Endothelial cell (in vitro differentiated cells): ENCODE data around the gene SSBP1. TPM values are rescaled to one million over a fixed set of nuclear protein-coding genes. Genes with fewer than 3 reads are reported as not detected.
"Not testable (repeated sequence)": the region's sequence is repeated elsewhere in the genome, so short reads cannot be mapped to it uniquely, and the experiment has no call there.

Source experiments
- DNase-seq: peaks from one replicate; pipeline ENCODE4 v3.0.0; 2021; ENCODE audit warnings: low spot score
- H3K27ac Mint-ChIP-seq: one replicate; pipeline ENCODE4 v1.8.0; 2021; ENCODE audit warnings: mixed read lengths, inconsistent platforms; ENCODE audit not compliant: unreplicated experiment
- H3K27me3 Mint-ChIP-seq: one replicate; pipeline ENCODE4 v1.8.0; 2021; ENCODE audit warnings: mild to moderate bottlenecking, moderate library complexity, mixed read lengths, inconsistent platforms; ENCODE audit not compliant: unreplicated experiment
- H3K36me3 Mint-ChIP-seq: one replicate; pipeline ENCODE4 v1.8.0; 2021; ENCODE audit warnings: mild to moderate bottlenecking, low read depth, mixed read lengths, inconsistent platforms; ENCODE audit not compliant: unreplicated experiment
- H3K4me1 Mint-ChIP-seq: one replicate; pipeline ENCODE4 v1.8.0; 2021; ENCODE audit warnings: mild to moderate bottlenecking, mixed read lengths, inconsistent platforms; ENCODE audit not compliant: unreplicated experiment
- H3K4me3 Mint-ChIP-seq: one replicate; pipeline ENCODE4 v1.8.0; 2021; ENCODE audit warnings: mild to moderate bottlenecking, mixed read lengths, inconsistent platforms; ENCODE audit not compliant: unreplicated experiment
- H3K9me3 Mint-ChIP-seq: one replicate; pipeline ENCODE4 v1.8.0; 2021; ENCODE audit warnings: mixed read lengths, inconsistent platforms; ENCODE audit not compliant: unreplicated experiment
- total RNA-seq: library from RNA; stranded (reverse); fragmentation: NEBNext Ultra II Directional; extraction: Animal tissue kit (Norgen Biotek cat#: 25700); gene quantifications from one replicate; pipeline ENCODE4 v1.2.1, GENCODE V29; 2021; ENCODE audit not compliant: unreplicated experiment
- TF ChIP-seq, protein P1 (sequence below): fragments of 200-600 bp; sonication (generic); IDR thresholded peaks from one replicate; pipeline ENCODE4 v1.5.0; 2021; ENCODE audit warnings: antibody characterized with exemption; ENCODE audit not compliant: unreplicated experiment

The SSBP1 gene
- total RNA-seq, 1 donor from 2014 or later, result 130 TPM

GRCh38 chr7:141744131-141744530 is 6.0 kb downstream of the SSBP1 start:
- Mint-ChIP-seq H3K9me3 (no peaks in the 10 kb centered on the region), H3K36me3 (peaks cover 22% of the 10 kb centered on the region), H3K4me3 (no peak overlapping the region), H3K27ac (no peak overlapping the region), H3K27me3 (peaks cover 3% of the 10 kb centered on the region), H3K4me1 (peaks cover 9% of the 10 kb centered on the region)
- no peak for DNase-seq
- TF ChIP-seq, protein P1, sequence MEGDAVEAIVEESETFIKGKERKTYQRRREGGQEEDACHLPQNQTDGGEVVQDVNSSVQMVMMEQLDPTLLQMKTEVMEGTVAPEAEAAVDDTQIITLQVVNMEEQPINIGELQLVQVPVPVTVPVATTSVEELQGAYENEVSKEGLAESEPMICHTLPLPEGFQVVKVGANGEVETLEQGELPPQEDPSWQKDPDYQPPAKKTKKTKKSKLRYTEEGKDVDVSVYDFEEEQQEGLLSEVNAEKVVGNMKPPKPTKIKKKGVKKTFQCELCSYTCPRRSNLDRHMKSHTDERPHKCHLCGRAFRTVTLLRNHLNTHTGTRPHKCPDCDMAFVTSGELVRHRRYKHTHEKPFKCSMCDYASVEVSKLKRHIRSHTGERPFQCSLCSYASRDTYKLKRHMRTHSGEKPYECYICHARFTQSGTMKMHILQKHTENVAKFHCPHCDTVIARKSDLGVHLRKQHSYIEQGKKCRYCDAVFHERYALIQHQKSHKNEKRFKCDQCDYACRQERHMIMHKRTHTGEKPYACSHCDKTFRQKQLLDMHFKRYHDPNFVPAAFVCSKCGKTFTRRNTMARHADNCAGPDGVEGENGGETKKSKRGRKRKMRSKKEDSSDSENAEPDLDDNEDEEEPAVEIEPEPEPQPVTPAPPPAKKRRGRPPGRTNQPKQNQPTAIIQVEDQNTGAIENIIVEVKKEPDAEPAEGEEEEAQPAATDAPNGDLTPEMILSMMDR, result no peak

DNA sequence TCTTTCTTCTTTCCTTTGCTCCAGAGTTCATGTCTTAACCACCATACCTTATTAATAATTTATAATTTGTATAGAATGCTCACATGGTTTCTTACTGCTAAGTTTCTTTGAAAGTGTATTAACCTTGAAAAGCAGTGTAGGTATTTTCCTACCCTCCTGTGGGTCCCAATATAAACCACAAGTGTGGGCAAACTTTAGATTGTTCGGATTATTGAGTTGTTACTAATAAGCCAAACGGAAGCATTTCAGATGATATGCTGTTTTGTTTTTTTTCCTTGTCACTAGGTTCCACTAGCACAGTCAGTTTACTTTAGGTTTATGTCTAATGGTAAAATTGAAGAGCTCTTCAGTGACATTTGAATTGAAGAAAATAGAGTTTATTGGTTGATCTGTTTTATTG is 10.2 kb downstream of the SSBP1 start:
- Mint-ChIP-seq H3K36me3 (peaks cover 57% of the 10 kb centered on the region), H3K9me3 (peaks cover 12% of the 10 kb centered on the region), H3K4me1 (no peaks in the 10 kb centered on the region), H3K27me3 (peaks cover 4% of the 10 kb centered on the region), H3K4me3 (no peak overlapping the region), H3K27ac (no peak overlapping the region)
- TF ChIP-seq, protein P1, result no peak
- DNase-seq, result no peak

DNA sequence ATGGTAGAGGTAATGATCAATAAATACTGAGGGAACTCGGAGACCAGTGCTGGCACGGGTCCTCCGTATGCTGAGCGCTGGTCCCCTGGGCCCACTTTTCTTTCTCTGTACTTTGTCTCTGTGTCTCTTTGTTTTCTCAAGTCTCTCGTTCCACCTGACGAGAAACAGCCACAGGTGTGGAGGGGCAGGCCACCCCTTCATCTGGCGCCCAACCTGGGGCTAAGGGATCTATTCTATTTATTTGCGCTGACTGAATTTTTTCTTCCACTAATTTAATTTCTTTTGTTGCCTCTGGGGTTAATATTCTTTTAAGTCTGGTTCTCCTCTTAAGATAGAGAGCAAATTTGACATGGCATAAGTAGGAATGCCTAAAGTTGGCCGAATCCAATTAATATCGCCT is 13.7 kb downstream of the SSBP1 start:
- Mint-ChIP-seq H3K4me3 (peak overlapping the region; percentile 87), H3K36me3 (peaks cover 71% of the 10 kb centered on the region), H3K9me3 (peaks cover 12% of the 10 kb centered on the region)
- H3K4me1 Mint-ChIP-seq, H3K27ac Mint-ChIP-seq, DNase-seq, H3K27me3 Mint-ChIP-seq: not testable (repeated sequence)

DNA sequence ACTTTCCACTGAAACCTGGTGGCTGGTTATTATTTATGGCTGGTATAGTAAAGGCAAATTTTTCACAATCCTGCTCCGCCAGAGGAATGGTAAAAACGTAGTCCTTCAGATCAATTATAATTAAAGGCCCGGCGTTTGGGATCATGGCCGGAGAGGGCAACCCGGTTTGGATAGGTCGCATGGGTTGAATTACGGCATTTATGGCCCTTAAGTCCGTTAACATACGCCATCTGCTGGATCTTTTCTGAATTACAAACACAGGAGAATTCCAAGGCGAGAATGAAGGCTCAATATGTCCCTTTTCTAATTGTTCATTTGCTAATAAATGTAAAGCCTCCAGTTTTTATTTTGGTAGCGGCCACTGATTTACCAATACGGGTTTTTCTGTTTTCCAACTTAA is 14.5 kb downstream of the SSBP1 start:
- Mint-ChIP-seq H3K4me3 (peak overlapping the region; percentile 77), H3K27ac (no peak overlapping the region), H3K36me3 (peaks cover 78% of the 10 kb centered on the region), H3K27me3 (peaks cover 6% of the 10 kb centered on the region), H3K4me1 (no peaks in the 10 kb centered on the region), H3K9me3 (peaks cover 12% of the 10 kb centered on the region)
- TF ChIP-seq, protein P1, result peak; percentile 65
- no peak for DNase-seq

- Mint-ChIP-seq H3K27ac (no peak overlapping the region), H3K36me3 (peaks cover 83% of the 10 kb centered on the region), H3K9me3 (peaks cover 12% of the 10 kb centered on the region), H3K4me1 (no peaks in the 10 kb centered on the region), H3K27me3 (peaks cover 6% of the 10 kb centered on the region), H3K4me3 (no peak overlapping the region)
- TF ChIP-seq, protein P1, result peak; percentile 83
- peak; percentile 35 for DNase-seq
Measured at GRCh38 chr7:141754939-141755338, 16.8 kb downstream of the SSBP1 start.

DNA sequence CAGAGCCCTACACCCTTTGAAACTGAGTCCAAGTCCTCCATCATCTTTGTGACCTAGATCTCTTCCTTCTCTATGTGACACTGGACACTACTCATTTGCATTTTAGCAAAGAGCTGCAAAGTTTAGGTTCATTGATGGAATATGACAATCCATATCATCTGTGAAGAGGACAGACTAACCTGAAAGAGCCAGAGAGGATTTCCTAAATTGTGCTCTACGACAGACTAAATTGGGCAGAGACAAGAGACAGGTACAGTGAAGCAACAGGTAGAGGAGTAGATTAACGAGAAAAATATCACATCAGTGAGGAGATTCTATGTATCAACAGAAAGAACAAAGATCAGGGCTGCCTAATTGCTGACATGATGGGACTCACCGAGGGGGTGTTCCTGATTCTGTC is 25.6 kb downstream of the SSBP1 start, which contains the start of gene TAS2R3:
Gene TAS2R3, plus strand, starts transcription at position 301 of the 400 bp plus-strand sequence. Its CDS starts 62 bp downstream, at position 363.
- Mint-ChIP-seq H3K27ac (no peak within 1 kb of the TSS), H3K4me1 (no peaks in the 10 kb centered on the region), H3K27me3 (peaks cover 3% of the 10 kb centered on the region), H3K9me3 (no peaks in the 10 kb centered on the region), H3K36me3 (peaks cover 15% of the 10 kb centered on the region), H3K4me3 (no peak within 1 kb of the TSS)
- DNase-seq, result no peak
- TF ChIP-seq, protein P1, result no peak

DNA sequence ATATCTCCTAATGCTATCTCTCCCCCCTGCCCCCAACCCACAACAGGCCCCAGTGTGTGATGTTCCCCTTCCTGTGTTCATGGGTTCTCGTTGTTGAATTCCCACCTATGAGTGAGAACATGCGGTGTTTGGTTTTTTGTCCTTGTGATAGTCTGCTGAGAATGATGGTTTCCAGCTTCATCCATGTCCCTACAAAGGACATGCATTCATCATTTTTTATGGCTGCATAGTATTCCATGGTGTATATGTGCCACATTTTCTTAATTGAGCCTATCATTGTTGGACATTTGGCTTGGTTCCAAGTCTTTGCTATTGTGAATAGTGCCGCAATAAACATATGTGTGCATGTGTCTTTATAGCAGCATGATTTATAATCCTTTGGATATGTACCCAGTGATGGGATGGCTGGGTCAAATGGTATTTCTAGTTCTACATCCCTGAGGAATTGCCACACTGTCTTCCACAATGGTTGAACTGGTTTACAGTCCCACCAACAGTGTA is 32.0 kb downstream of the SSBP1 start:
- H3K4me1 Mint-ChIP-seq, H3K9me3 Mint-ChIP-seq, H3K27me3 Mint-ChIP-seq, H3K27ac Mint-ChIP-seq, DNase-seq, H3K4me3 Mint-ChIP-seq: not testable (repeated sequence)
- H3K36me3 Mint-ChIP-seq, result peaks cover 28% of the 10 kb centered on the region
